SU-DHL-6 (cell line): Measurements from ENCODE around the gene ZNF821.

ENCODE experiments used
- EZH2phosphoT487 ChIP-seq: fragments of 200-600 bp; sonication (generic), shearing (Covaris generic); conservative IDR thresholded peaks from 2 replicates; pipeline ENCODE4 v1.6.1; 2018; ENCODE audit warnings: mild to moderate bottlenecking, antibody characterized with exemption, low read length, moderate library complexity, mixed read lengths
- TF ChIP-seq, protein P1 (sequence below): fragments of 200-600 bp; sonication (generic); IDR thresholded peaks from one replicate; pipeline ENCODE4 v1.5.1; 2017; ENCODE audit warnings: antibody characterized with exemption, mild to moderate bottlenecking, low read length, moderate library complexity; ENCODE audit not compliant: insufficient read depth, poor library complexity, severe bottlenecking

DNA sequence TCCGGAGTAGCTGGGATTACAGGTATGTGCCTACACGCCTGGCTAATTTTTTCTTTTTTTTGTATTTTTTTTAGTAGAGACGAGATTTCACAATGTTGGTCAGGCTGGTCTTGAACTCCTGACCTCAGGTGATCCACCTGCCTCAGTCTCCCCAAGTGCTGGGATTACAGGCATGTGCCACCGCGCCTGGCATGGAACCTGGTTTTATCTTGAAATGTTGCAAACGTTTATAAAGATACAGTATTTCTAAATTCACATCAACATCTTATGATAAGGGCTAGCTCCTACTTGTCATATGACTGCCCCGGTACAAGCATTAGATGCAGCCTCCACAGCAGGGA lies 9.9 kb upstream of the ZNF821 start:
- TF ChIP-seq, protein P1, sequence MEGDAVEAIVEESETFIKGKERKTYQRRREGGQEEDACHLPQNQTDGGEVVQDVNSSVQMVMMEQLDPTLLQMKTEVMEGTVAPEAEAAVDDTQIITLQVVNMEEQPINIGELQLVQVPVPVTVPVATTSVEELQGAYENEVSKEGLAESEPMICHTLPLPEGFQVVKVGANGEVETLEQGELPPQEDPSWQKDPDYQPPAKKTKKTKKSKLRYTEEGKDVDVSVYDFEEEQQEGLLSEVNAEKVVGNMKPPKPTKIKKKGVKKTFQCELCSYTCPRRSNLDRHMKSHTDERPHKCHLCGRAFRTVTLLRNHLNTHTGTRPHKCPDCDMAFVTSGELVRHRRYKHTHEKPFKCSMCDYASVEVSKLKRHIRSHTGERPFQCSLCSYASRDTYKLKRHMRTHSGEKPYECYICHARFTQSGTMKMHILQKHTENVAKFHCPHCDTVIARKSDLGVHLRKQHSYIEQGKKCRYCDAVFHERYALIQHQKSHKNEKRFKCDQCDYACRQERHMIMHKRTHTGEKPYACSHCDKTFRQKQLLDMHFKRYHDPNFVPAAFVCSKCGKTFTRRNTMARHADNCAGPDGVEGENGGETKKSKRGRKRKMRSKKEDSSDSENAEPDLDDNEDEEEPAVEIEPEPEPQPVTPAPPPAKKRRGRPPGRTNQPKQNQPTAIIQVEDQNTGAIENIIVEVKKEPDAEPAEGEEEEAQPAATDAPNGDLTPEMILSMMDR: no peak
- no peak for TF ChIP-seq EZH2phosphoT487
